Fibroblast of lung (primary cell): Measurements from ENCODE around the gene LRRFIP1.

Experiments used
- EZH2 ChIP-seq: IDR thresholded peaks from 2 replicates; pipeline ENCODE4 v1.5.1; 2012; ENCODE audit warnings: low read length, control low read depth, mild to moderate bottlenecking; ENCODE audit errors: missing control alignments
- TF ChIP-seq, protein P1 (sequence below), 2 donors: IDR thresholded peaks in 1 of 2; conservative IDR thresholded peaks in 1 of 2; 1 replicate in 1 of 2; 2 replicates in 1 of 2; pipeline ENCODE4 v1.5.1; 2011 to 2012; ENCODE audit warnings: low read length in 2 of 2, control low read depth in 1 of 2, inconsistent platforms in 1 of 2, low read depth in 1 of 2, mild to moderate bottlenecking in 1 of 2

- TF ChIP-seq EZH2: no peak
- TF ChIP-seq, protein P1, sequence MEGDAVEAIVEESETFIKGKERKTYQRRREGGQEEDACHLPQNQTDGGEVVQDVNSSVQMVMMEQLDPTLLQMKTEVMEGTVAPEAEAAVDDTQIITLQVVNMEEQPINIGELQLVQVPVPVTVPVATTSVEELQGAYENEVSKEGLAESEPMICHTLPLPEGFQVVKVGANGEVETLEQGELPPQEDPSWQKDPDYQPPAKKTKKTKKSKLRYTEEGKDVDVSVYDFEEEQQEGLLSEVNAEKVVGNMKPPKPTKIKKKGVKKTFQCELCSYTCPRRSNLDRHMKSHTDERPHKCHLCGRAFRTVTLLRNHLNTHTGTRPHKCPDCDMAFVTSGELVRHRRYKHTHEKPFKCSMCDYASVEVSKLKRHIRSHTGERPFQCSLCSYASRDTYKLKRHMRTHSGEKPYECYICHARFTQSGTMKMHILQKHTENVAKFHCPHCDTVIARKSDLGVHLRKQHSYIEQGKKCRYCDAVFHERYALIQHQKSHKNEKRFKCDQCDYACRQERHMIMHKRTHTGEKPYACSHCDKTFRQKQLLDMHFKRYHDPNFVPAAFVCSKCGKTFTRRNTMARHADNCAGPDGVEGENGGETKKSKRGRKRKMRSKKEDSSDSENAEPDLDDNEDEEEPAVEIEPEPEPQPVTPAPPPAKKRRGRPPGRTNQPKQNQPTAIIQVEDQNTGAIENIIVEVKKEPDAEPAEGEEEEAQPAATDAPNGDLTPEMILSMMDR (conservative IDR thresholded peaks at IDR 0.05 in 1 of 2, IDR thresholded peaks at IDR 0.05 in 1 of 2; ENCODE audit: low read depth in 1 of 2, low read length in 2 of 2): no peak
Observed at GRCh38 chr2:237824085-237824484, 196.7 kb downstream of the LRRFIP1 start.
